Right ventricle myocardium superior (tissue), 1 donor: Measurements from ENCODE around the gene TYRO3. TPM values are rescaled to one million over a fixed set of nuclear protein-coding genes. Genes with fewer than 3 reads are reported as not detected.

Experiments
- ATAC-seq: fragments of 200-7000 bp; cut with Tn5 transposase; one replicate; pipeline ENCODE4 v1.9.1; 2020; ENCODE audit warnings: mild to moderate bottlenecking; ENCODE audit not compliant: poor library complexity
- DNase-seq: peaks from one replicate; pipeline ENCODE4 v3.0.0-alpha.2; 2020
- intact Hi-C: fragments of 100-400 bp; cut with DNase I; formaldehyde crosslinking; loops from one replicate; pipeline ENCODE4 v1.11.2; 2022
- long read RNA-seq: library from polyadenylated mRNA; unstranded; transcript quantifications from one replicate; pipeline ENCODE4 v2.0.0, GENCODE V29; 2021
- total RNA-seq: library from RNA; stranded (reverse); fragmentation: NEBNext Ultra II Directional; extraction: Animal tissue kit (Norgen Biotek cat#: 25700); gene quantifications from one replicate; pipeline ENCODE4 v1.2.1, GENCODE V29; 2021
- donor health status: DM: no; HTN: yes; CAD: no; lungs with severe emphysema.

TYRO3 gene
- total RNA-seq: 4.3 TPM
- long read RNA-seq, full-length matches to known transcripts: 11 of 14 reads
- long read RNA-seq, partial matches to known transcripts: 2 of 14 reads
- long read RNA-seq, other reads (novel, unspliced or antisense): 1 of 14 reads

GRCh38 chr15:41558400-41559238, at the start of gene TYRO3:
Gene TYRO3, plus strand, starts transcription at chr15:41559212. Its CDS starts 46 bp downstream, at chr15:41559258.
- peak; percentile 77 for DNase-seq
- ATAC-seq: peak; percentile 68
- intact Hi-C loops: no loop called here

GRCh38 chr15:41510728-41511127, 48.3 kb upstream of the TYRO3 start:
- intact Hi-C loops: no loop called here
- DNase-seq: no peak
- ATAC-seq: no peak

GRCh38 chr15:41511331-41511898, 47.6 kb upstream of the TYRO3 start:
- DNase-seq (no peak), ATAC-seq (no peak)
- intact Hi-C loops: no loop called here

GRCh38 chr15:41511899-41512369, 47.1 kb upstream of the TYRO3 start:
- DNase-seq (no peak), ATAC-seq (no peak)
- intact Hi-C loops: no loop called here

GRCh38 chr15:41512512-41512939, 46.5 kb upstream of the TYRO3 start:
- ATAC-seq: peak; percentile 14
- no peak for DNase-seq
- intact Hi-C loops: no loop called here

- intact Hi-C loops: no loop called here
- DNase-seq (no peak), ATAC-seq (peak; percentile 55)
Measured at GRCh38 chr15:41512940-41513505, 46.0 kb upstream of the TYRO3 start.

GRCh38 chr15:41513506-41514227, 45.3 kb upstream of the TYRO3 start, which contains the start of gene LTK:
Gene LTK, minus strand, starts transcription at chr15:41513827. Its CDS starts 118 bp downstream, at chr15:41513709.
- ATAC-seq: peak; percentile 26
- intact Hi-C loops: no loop called here
- DNase-seq: no peak

- no peak for ATAC-seq
- no peak for DNase-seq
Measured at GRCh38 chr15:41517895-41518449, 41.0 kb upstream of the TYRO3 start.

GRCh38 chr15:41520636-41521035, 38.4 kb upstream of the TYRO3 start:
- ATAC-seq (no peak), DNase-seq (no peak)

More at GRCh38 chr15:41517895-41518449, 41.0 kb upstream of the TYRO3 start:
- intact Hi-C loops: no loop called here

GRCh38 chr15:41521614-41522013, 37.4 kb upstream of the TYRO3 start:
- no peak for ATAC-seq
- intact Hi-C loops: no loop called here
- no peak for DNase-seq

More at GRCh38 chr15:41520636-41521035, 38.4 kb upstream of the TYRO3 start:
- intact Hi-C loops: no loop called here

- DNase-seq: no peak
- ATAC-seq: no peak
- intact Hi-C loops: no loop called here
Measured at GRCh38 chr15:41523097-41523496, 35.9 kb upstream of the TYRO3 start.

GRCh38 chr15:41530363-41530956, 28.6 kb upstream of the TYRO3 start:
- intact Hi-C loops: no loop called here
- ATAC-seq (no peak), DNase-seq (no peak)

- intact Hi-C loops: no loop called here
- ATAC-seq (no peak), DNase-seq (peak; percentile 10)
Measured at GRCh38 chr15:41535544-41535943, 23.5 kb upstream of the TYRO3 start.

GRCh38 chr15:41536866-41537265, 22.1 kb upstream of the TYRO3 start:
- DNase-seq (peak; percentile 18), ATAC-seq (no peak)
- intact Hi-C loops: no loop called here

GRCh38 chr15:41543521-41543870, 15.5 kb upstream of the TYRO3 start:
- intact Hi-C loops: no loop called here
- DNase-seq (no peak), ATAC-seq (peak; percentile 36)

- intact Hi-C loops: no loop called here
- ATAC-seq: peak; percentile 39
- peak; percentile 63 for DNase-seq
Measured at GRCh38 chr15:41544650-41545015, 14.4 kb upstream of the TYRO3 start.

GRCh38 chr15:41545218-41545617, 13.8 kb upstream of the TYRO3 start:
- peak; percentile 9 for DNase-seq
- ATAC-seq: no peak
- intact Hi-C loops: no loop called here
